K562 (cell line): Measurements from ENCODE around the gene LONRF2.

Source experiments
- CC2D1A ChIP-seq: fragments of 450-650 bp; IDR thresholded peaks from 2 replicates; pipeline ENCODE4 v1.6.1; 2017; ENCODE audit warnings: mild to moderate bottlenecking
- CTCF ChIP-seq, 3 experiments: IDR thresholded peaks in 2 of 3; conservative IDR thresholded peaks in 1 of 3; 2 replicates each; pipeline ENCODE4 v1.5.1; 2011 to 2012; ENCODE audit warnings: low read length in 3 of 3, mild to moderate bottlenecking in 3 of 3, control low read depth in 2 of 3, improper control_type of control experiment in 1 of 3, inconsistent platforms in 1 of 3, low read depth in 1 of 3, mixed read lengths in 1 of 3, moderate library complexity in 1 of 3; ENCODE audit not compliant: insufficient read depth in 2 of 3
- EZH2 ChIP-seq: IDR thresholded peaks from 2 replicates; pipeline ENCODE4 v1.6.1; 2012; ENCODE audit warnings: low read depth, mild to moderate bottlenecking, inconsistent platforms, low read length, borderline replicate concordance
- JUN ChIP-seq, 2 experiments: sonication (generic) in 1 of 2; formaldehyde crosslinking in 1 of 2; IDR thresholded peaks; 2 replicates each; pipeline versions ENCODE4 v1.6.1 to v1.8.0; 2012 to 2022; ENCODE audit warnings: borderline replicate concordance in 2 of 2, mild to moderate bottlenecking in 2 of 2, improper control_type of control experiment in 1 of 2, low read depth in 1 of 2, low read length in 1 of 2, missing genetic modification reagents in 1 of 2
- PHF8 ChIP-seq: fragments of 200-600 bp; sonication (generic); IDR thresholded peaks from 2 replicates; pipeline ENCODE4 v1.6.1; 2012; ENCODE audit warnings: mixed run types, mild to moderate bottlenecking, inconsistent platforms, low read length, moderate library complexity, borderline replicate concordance
- TCF7 ChIP-seq: sonication (generic); IDR thresholded peaks from 2 replicates; pipeline ENCODE4 v1.6.1; 2016; ENCODE audit warnings: antibody characterized with exemption, borderline replicate concordance
- ZNF12 ChIP-seq: sonication (generic); formaldehyde crosslinking; IDR thresholded peaks from 2 replicates; pipeline ENCODE4 v1.4.0; 2020; ENCODE audit warnings: mild to moderate bottlenecking, missing genetic modification reagents
- ZNF134 ChIP-seq: fragments of 250-450 bp; sonication (Bioruptor Pico); conservative IDR thresholded peaks from 2 replicates; pipeline ENCODE4 v1.4.0; 2020
- ZNF354B ChIP-seq: fragments of 250-450 bp; sonication (Bioruptor Pico); IDR thresholded peaks from 2 replicates; pipeline ENCODE4 v1.4.0; 2020
- ZNF41 ChIP-seq: fragments of 250-450 bp; sonication (Bioruptor Pico); conservative IDR thresholded peaks from 2 replicates; pipeline ENCODE4 v1.4.0; 2020; ENCODE audit warnings: mild to moderate bottlenecking
- TF ChIP-seq, protein P1 (sequence below): fragments of 450-650 bp; IDR thresholded peaks from 2 replicates; pipeline ENCODE4 v1.7.1; 2018; ENCODE audit warnings: mild to moderate bottlenecking, low read depth; ENCODE audit not compliant: partially characterized antibody

- TF ChIP-seq CC2D1A (no peak), JUN (IDR thresholded peaks at IDR 0.05; ENCODE audit: borderline replicate concordance, low read depth, low read length) (no peak), JUN (CRISPR knock-in tag; IDR thresholded peaks at IDR 0.05; ENCODE audit: borderline replicate concordance) (no peak), EZH2 (no peak), CTCF (IDR thresholded peaks at IDR 0.05 in 2 of 3, conservative IDR thresholded peaks at IDR 0.05 in 1 of 3; ENCODE audit: insufficient read depth in 2 of 3, low read depth in 1 of 3, low read length in 3 of 3) (no peak), ZNF41 (CRISPR knock-in tag) (no peak), ZNF134 (no peak), PHF8 (no peak), ZNF354B (no peak), ZNF12 (CRISPR knock-in tag) (no peak), TCF7 (no peak)
- TF ChIP-seq, protein P1, sequence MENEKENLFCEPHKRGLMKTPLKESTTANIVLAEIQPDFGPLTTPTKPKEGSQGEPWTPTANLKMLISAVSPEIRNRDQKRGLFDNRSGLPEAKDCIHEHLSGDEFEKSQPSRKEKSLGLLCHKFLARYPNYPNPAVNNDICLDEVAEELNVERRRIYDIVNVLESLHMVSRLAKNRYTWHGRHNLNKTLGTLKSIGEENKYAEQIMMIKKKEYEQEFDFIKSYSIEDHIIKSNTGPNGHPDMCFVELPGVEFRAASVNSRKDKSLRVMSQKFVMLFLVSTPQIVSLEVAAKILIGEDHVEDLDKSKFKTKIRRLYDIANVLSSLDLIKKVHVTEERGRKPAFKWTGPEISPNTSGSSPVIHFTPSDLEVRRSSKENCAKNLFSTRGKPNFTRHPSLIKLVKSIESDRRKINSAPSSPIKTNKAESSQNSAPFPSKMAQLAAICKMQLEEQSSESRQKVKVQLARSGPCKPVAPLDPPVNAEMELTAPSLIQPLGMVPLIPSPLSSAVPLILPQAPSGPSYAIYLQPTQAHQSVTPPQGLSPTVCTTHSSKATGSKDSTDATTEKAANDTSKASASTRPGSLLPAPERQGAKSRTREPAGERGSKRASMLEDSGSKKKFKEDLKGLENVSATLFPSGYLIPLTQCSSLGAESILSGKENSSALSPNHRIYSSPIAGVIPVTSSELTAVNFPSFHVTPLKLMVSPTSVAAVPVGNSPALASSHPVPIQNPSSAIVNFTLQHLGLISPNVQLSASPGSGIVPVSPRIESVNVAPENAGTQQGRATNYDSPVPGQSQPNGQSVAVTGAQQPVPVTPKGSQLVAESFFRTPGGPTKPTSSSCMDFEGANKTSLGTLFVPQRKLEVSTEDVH: no peak
Measured at GRCh38 chr2:100339823-100340222, 17.5 kb upstream of the LONRF2 start.
